ENCODE results near the gene LGR6. TPM values are rescaled to one million over a fixed set of nuclear protein-coding genes. Genes with fewer than 3 reads are reported as not detected.

The LGR6 gene
- total and polyA plus RNA-seq, 10 of the 15 experiments (the other 5 are each of a cell fraction or from before 2014, with no cell fraction given): not detected

DNA sequence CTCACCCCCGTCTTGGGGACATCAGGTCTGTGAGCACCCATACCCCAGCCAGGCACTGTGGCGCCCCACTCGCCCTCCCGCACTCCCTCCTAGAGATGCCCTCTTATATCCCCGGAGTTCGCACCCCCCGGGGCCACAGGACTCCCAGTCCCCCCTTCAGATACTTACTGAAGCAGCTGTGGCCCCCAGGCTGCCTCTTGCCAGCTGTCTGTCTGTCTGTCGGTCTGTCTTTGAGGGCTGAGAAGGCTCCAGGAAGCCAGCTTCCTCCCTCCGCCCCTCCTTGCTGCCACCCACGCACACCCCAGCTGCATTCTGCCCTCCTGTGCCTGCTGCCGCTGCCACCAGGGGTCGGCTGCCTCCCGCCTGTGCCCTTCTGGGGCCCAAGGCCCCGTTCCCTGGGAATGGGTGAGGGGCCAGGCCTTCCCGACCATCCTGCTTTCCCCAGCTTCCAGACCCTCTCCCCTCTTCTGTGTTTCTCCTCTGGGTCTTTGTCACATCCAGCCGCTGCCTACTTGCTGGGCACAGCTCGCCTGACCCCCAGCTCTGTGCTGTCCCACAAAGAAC, 33.1 kb upstream of the LGR6 start, which contains the start of gene PTPN7 (continued):
- no peak for TF ChIP-seq ZBTB11 (CRISPR knock-in tag; IDR thresholded peaks at IDR 0.05)
- TF ChIP-seq, protein P1, sequence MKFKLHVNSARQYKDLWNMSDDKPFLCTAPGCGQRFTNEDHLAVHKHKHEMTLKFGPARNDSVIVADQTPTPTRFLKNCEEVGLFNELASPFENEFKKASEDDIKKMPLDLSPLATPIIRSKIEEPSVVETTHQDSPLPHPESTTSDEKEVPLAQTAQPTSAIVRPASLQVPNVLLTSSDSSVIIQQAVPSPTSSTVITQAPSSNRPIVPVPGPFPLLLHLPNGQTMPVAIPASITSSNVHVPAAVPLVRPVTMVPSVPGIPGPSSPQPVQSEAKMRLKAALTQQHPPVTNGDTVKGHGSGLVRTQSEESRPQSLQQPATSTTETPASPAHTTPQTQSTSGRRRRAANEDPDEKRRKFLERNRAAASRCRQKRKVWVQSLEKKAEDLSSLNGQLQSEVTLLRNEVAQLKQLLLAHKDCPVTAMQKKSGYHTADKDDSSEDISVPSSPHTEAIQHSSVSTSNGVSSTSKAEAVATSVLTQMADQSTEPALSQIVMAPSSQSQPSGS (IDR thresholded peaks at IDR 0.05; ENCODE audit: low read length): no peak
- no peak for TF ChIP-seq GABPA (IDR thresholded peaks at IDR 0.05; ENCODE audit: low read depth)
- TF ChIP-seq, protein P2, sequence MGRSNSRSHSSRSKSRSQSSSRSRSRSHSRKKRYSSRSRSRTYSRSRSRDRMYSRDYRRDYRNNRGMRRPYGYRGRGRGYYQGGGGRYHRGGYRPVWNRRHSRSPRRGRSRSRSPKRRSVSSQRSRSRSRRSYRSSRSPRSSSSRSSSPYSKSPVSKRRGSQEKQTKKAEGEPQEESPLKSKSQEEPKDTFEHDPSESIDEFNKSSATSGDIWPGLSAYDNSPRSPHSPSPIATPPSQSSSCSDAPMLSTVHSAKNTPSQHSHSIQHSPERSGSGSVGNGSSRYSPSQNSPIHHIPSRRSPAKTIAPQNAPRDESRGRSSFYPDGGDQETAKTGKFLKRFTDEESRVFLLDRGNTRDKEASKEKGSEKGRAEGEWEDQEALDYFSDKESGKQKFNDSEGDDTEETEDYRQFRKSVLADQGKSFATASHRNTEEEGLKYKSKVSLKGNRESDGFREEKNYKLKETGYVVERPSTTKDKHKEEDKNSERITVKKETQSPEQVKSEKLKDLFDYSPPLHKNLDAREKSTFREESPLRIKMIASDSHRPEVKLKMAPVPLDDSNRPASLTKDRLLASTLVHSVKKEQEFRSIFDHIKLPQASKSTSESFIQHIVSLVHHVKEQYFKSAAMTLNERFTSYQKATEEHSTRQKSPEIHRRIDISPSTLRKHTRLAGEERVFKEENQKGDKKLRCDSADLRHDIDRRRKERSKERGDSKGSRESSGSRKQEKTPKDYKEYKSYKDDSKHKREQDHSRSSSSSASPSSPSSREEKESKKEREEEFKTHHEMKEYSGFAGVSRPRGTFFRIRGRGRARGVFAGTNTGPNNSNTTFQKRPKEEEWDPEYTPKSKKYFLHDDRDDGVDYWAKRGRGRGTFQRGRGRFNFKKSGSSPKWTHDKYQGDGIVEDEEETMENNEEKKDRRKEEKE (IDR thresholded peaks at IDR 0.05): no peak
- TF ChIP-seq TCF12 (IDR thresholded peaks at IDR 0.05; ENCODE audit: low read depth, low read length): peak; percentile 92
- no peak for TF ChIP-seq CREB1 (IDR thresholded peaks at IDR 0.05; ENCODE audit: low read depth)
- TF ChIP-seq SIN3A (IDR thresholded peaks at IDR 0.05; ENCODE audit: low read depth, low read length): no peak
- TF ChIP-seq FOXM1 (IDR thresholded peaks at IDR 0.05; ENCODE audit: low read depth, low read length): no peak
- no peak for TF ChIP-seq MEF2A (IDR thresholded peaks at IDR 0.05; ENCODE audit: insufficient read depth, low read depth, low read length)
- no peak for TF ChIP-seq PAX8 (IDR thresholded peaks at IDR 0.05)
- no peak for TF ChIP-seq KAT2A (conservative IDR thresholded peaks at IDR 0.05; ENCODE audit: control insufficient read depth, low read depth, low read length)
- no peak for TF ChIP-seq SMAD5 (IDR thresholded peaks at IDR 0.05; ENCODE audit: low read depth)
- no peak for TF ChIP-seq CHD1 (IDR thresholded peaks at IDR 0.05; ENCODE audit: low read depth, low read length)
- TF ChIP-seq ZNF217 (IDR thresholded peaks at IDR 0.05): 0 out of 2 replicates have a peak, but pooled peaks have one; percentile 52
- no peak for TF ChIP-seq SUPT20H (IDR thresholded peaks at IDR 0.05; ENCODE audit: borderline replicate concordance, control insufficient read depth, low read depth, low read length)
- no peak for TF ChIP-seq CREM (IDR thresholded peaks at IDR 0.05; ENCODE audit: low read depth)
- TF ChIP-seq POU2F2 (IDR thresholded peaks at IDR 0.05; ENCODE audit: borderline replicate concordance, low read depth, low read length): peak; percentile 26; the same call in 2 of the 3 replicates
- peak; percentile 51 for TF ChIP-seq POLR2A (IDR thresholded peaks at IDR 0.05; ENCODE audit: low read depth, low read length)
- TF ChIP-seq NBN (IDR thresholded peaks at IDR 0.05): peak; percentile 52
- TF ChIP-seq NKRF (conservative IDR thresholded peaks at IDR 0.05): 0 out of 2 replicates have a peak, but pooled peaks have one; percentile 39
- TF ChIP-seq JUNB (IDR thresholded peaks at IDR 0.05): no peak
